A549 (cell line): ENCODE measurements around the gene IGF1R. TPM values are rescaled to one million over a fixed set of nuclear protein-coding genes. Genes with fewer than 3 reads are reported as not detected.
A peak's percentile ranks its signal among the peaks of the same experiment; 100 is the strongest.

Source experiments
- ATAC-seq, 2 experiments: fragments of 200-7000 bp in 1 of 2; fragments of >200 bp in 1 of 2; cut with Nextera tagmentation in 1 of 2; cut with Tn5 transposase in 1 of 2; 3 replicates each; pipeline versions ENCODE4 v1.8.0 to v1.9.1; 2018 to 2020; ENCODE audit warnings: mild to moderate bottlenecking in 1 of 2, moderate library complexity in 1 of 2
- CTCF ChIA-PET: fragments of 300-600 bp; sonication (Branson Sonifier 250); formaldehyde crosslinking; extraction: SDS; loops from one replicate; lab custom pipeline; 2021; ENCODE audit warnings: antibody characterized with exemption, inconsistent platforms; lab: Yijun Ruan, JAX
- POLR2A ChIA-PET: fragments of 350-600 bp; formaldehyde crosslinking; extraction: SDS; loops from one replicate; lab custom pipeline; 2021; ENCODE audit warnings: antibody characterized with exemption, inconsistent platforms; lab: Yijun Ruan, JAX
- DNase-seq, 2 experiments: peaks; one replicate each; pipeline versions ENCODE4 v3.0.0 to v3.0.0-alpha.2; 2011 to 2016; ENCODE audit warnings: low read depth in 1 of 2, low spot score in 1 of 2
- FAIRE-seq: peaks from 2 replicates; lab custom pipeline; 2011; peaks lifted over from hg19 to GRCh38; lab: Jason Lieb, UNC
- H3K27ac ChIP-seq, 2 experiments: fragments of >200 bp; sonication (Bioruptor Twin); formaldehyde crosslinking; 3 replicates each; pipeline ENCODE4 v1.5.1; 2016 to 2017
- H3K4me1 ChIP-seq: fragments of >200 bp; sonication (Bioruptor Twin); formaldehyde crosslinking; 3 replicates; pipeline ENCODE4 v1.6.1; 2016
- H3K4me2 ChIP-seq: fragments of >200 bp; sonication (Bioruptor Twin); formaldehyde crosslinking; 3 replicates; pipeline ENCODE4 v1.6.1; 2016
- H3K4me3 ChIP-seq: fragments of >200 bp; sonication (Bioruptor Twin); formaldehyde crosslinking; 3 replicates; pipeline ENCODE4 v1.5.1; 2016
- H3K9me3 ChIP-seq: fragments of >200 bp; sonication (Bioruptor Twin); formaldehyde crosslinking; 3 replicates; pipeline ENCODE4 v1.6.1; 2016
- CBX2 ChIP-seq: fragments of 200-600 bp; sonication (generic); IDR thresholded peaks from 2 replicates; pipeline ENCODE4 v1.6.1; 2016; ENCODE audit warnings: low read depth, mild to moderate bottlenecking, borderline replicate concordance
- CBX8 ChIP-seq: fragments of 200-600 bp; sonication (generic); IDR thresholded peaks from 2 replicates; pipeline ENCODE4 v1.6.1; 2016
- CEBPB ChIP-seq, 2 experiments: fragments of >200 bp in 1 of 2; sonication (Bioruptor Twin) in 1 of 2; formaldehyde crosslinking in 1 of 2; IDR thresholded peaks; 2 replicates each; pipeline ENCODE4 v1.6.1; 2012 to 2016
- CHD2 ChIP-seq: fragments of 150-350 bp; IDR thresholded peaks from 2 replicates; pipeline ENCODE4 v1.6.1; 2014; ENCODE audit warnings: low read length; ENCODE audit not compliant: partially characterized antibody
- CHD4 ChIP-seq: fragments of 200-600 bp; sonication (generic); IDR thresholded peaks from 2 replicates; pipeline ENCODE4 v1.6.1; 2016; ENCODE audit warnings: antibody characterized with exemption, mild to moderate bottlenecking, borderline replicate concordance
- EHF ChIP-seq: fragments of 250-450 bp; sonication (Bioruptor Pico); IDR thresholded peaks from 2 replicates; pipeline ENCODE4 v1.5.0; 2020; ENCODE audit warnings: mild to moderate bottlenecking
- EHMT2 ChIP-seq: fragments of 200-600 bp; sonication (generic); IDR thresholded peaks from 2 replicates; pipeline ENCODE4 v1.6.1; 2016; ENCODE audit warnings: antibody characterized with exemption, low read depth, mild to moderate bottlenecking, moderate library complexity
- EP300 ChIP-seq, 2 experiments: fragments of >200 bp; sonication (Bioruptor Twin); formaldehyde crosslinking; IDR thresholded peaks; 2 replicates in 1 of 2; 3 replicates in 1 of 2; pipeline ENCODE4 v1.6.1; 2016 to 2017
- ESRRA ChIP-seq: fragments of 150-350 bp; IDR thresholded peaks from 2 replicates; pipeline ENCODE4 v1.6.1; 2014; ENCODE audit warnings: mild to moderate bottlenecking, low read length, borderline replicate concordance
- FOSB ChIP-seq: fragments of 250-450 bp; sonication (Bioruptor Pico); IDR thresholded peaks from 2 replicates; pipeline ENCODE4 v1.5.0; 2020; ENCODE audit warnings: mild to moderate bottlenecking, moderate library complexity
- FOXS1 ChIP-seq: fragments of 250-450 bp; sonication (Bioruptor Pico); IDR thresholded peaks from 2 replicates; pipeline ENCODE4 v1.5.0; 2020; ENCODE audit warnings: mild to moderate bottlenecking, moderate library complexity
- HDAC2 ChIP-seq: fragments of 200-600 bp; sonication (generic); IDR thresholded peaks from 2 replicates; pipeline ENCODE4 v1.6.1; 2016
- HOXB13 ChIP-seq: fragments of 250-450 bp; sonication (Bioruptor Pico); IDR thresholded peaks from 2 replicates; pipeline ENCODE4 v1.5.0; 2020; ENCODE audit warnings: low read depth, mild to moderate bottlenecking, moderate library complexity
- JUN ChIP-seq, 2 experiments: fragments of >200 bp; sonication (Bioruptor Twin); formaldehyde crosslinking; IDR thresholded peaks; 2 replicates in 1 of 2; 3 replicates in 1 of 2; pipeline ENCODE4 v1.6.1; 2016 to 2017
- JUNB ChIP-seq: fragments of >200 bp; sonication (Bioruptor Twin); formaldehyde crosslinking; IDR thresholded peaks from 2 replicates; pipeline ENCODE4 v1.6.1; 2016
- MAFK ChIP-seq: fragments of 450-650 bp; IDR thresholded peaks from 2 replicates; pipeline ENCODE4 v1.6.1; 2014; ENCODE audit not compliant: partially characterized antibody
- MYC ChIP-seq: IDR thresholded peaks from 2 replicates; pipeline ENCODE4 v1.6.1; 2012; ENCODE audit warnings: mild to moderate bottlenecking, inconsistent platforms, low read length, improper control_type of control experiment, borderline replicate concordance
- NFE2L2 ChIP-seq: fragments of 150-350 bp; conservative IDR thresholded peaks from 2 replicates; pipeline ENCODE4 v1.6.1; 2014; ENCODE audit warnings: low read length
- RFX5 ChIP-seq: fragments of 450-650 bp; IDR thresholded peaks from 2 replicates; pipeline ENCODE4 v1.7.1; 2014; ENCODE audit warnings: antibody characterized with exemption, mild to moderate bottlenecking, moderate library complexity
- SMC3 ChIP-seq: fragments of >200 bp; sonication (Bioruptor Twin); formaldehyde crosslinking; IDR thresholded peaks from 3 replicates; pipeline ENCODE4 v1.6.1; 2018; ENCODE audit warnings: inconsistent platforms
- TFCP2L1 ChIP-seq: fragments of 250-450 bp; sonication (Bioruptor Pico); IDR thresholded peaks from 2 replicates; pipeline ENCODE4 v1.5.0; 2021; ENCODE audit warnings: mild to moderate bottlenecking
- TP53 ChIP-seq: fragments of 250-450 bp; sonication (Bioruptor Pico); IDR thresholded peaks from 2 replicates; pipeline ENCODE4 v1.5.0; 2021; ENCODE audit warnings: mild to moderate bottlenecking, moderate library complexity
- ZFP36 ChIP-seq: fragments of 450-650 bp; IDR thresholded peaks from 2 replicates; pipeline ENCODE4 v1.6.1; 2014; ENCODE audit warnings: borderline replicate concordance; ENCODE audit not compliant: partially characterized antibody
- ZSCAN20 ChIP-seq: fragments of 250-450 bp; sonication (Bioruptor Pico); IDR thresholded peaks from 2 replicates; pipeline ENCODE4 v1.8.0; 2022; ENCODE audit warnings: mild to moderate bottlenecking, moderate library complexity
- WGBS: methylation state at CpG from one replicate; pipeline ENCODE4 v1.1.6; 2017; ENCODE audit errors: missing lambda C conversion rate; 5-methylcytosine and 5-hydroxymethylcytosine counted together
- polyA plus RNA-seq, 4 experiments: library from polyadenylated mRNA; depleted of rRNA in 3 of 4; stranded (reverse); fragments of >200 nt; fragmentation: RNase III in 1 of 4; extraction: RNeasy Plus Mini Kit Qiagen cat#74134 plus additional on column Dnase treatment in 1 of 4; gene quantifications; 2 replicates in 3 of 4; 3 replicates in 1 of 4; pipeline ENCODE4 v1.2.3, GENCODE V29; 2011 to 2017
- TF ChIP-seq, protein P1 (sequence below): IDR thresholded peaks from 2 replicates; pipeline ENCODE4 v1.6.1; 2012
- TF ChIP-seq, protein P2 (sequence below): fragments of 150-350 bp; IDR thresholded peaks from 2 replicates; pipeline ENCODE4 v1.6.1; 2014; ENCODE audit warnings: low read depth, mild to moderate bottlenecking, low read length
- TF ChIP-seq, protein P3 (sequence below): IDR thresholded peaks from 2 replicates; pipeline ENCODE4 v1.6.1; 2012; ENCODE audit warnings: low read depth, borderline replicate concordance
- TF ChIP-seq, protein P4 (sequence below): fragments of >200 bp; sonication (Bioruptor Twin); formaldehyde crosslinking; IDR thresholded peaks from 3 replicates; pipeline ENCODE4 v1.6.1; 2016
- TF ChIP-seq, protein P5 (sequence below): fragments of >200 bp; sonication (Bioruptor Twin); formaldehyde crosslinking; IDR thresholded peaks from 2 replicates; pipeline ENCODE4 v1.6.1; 2016

Gene IGF1R
- polyA plus RNA-seq, 2 of the 4 experiments (the other 2 are of a cell fraction), result 42.6 to 69.5 TPM

DNA sequence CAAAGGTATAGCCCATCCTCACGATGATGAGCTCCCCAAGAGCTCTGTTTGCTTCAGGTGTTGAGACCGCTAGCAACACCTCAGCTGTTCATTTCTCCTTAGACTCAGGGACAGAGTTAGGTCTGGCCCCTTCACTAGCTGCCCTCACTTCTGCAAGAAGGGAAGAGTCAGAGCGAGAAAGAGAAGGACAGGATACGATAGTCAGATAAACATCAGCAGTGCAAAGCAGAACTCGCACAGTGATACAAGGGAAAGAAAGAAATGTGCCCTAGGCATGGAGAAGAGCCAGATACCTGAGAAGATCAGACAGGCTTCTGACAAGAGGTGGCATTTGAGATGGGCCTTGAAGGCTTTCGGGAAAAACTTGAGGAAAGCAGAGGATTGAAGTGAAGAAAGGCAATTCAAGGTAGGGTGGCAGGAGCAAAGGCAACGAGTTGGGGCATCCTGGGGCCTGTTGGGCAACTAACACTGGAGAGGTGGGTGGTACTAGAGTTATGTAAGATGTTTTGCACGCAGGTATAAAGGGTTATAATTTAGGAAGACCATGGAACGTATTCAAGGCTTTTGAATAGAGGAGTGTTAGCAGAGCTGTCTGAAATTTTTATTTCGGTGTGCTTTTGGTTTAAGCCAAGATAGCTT lies 253.2 kb downstream of the IGF1R start:
- TF ChIP-seq TFCP2L1 (CRISPR knock-in tag) (no peak), ZFP36 (no peak), JUN (IDR thresholded peaks at IDR 0.05) (no peak)
- TF ChIP-seq, protein P1, sequence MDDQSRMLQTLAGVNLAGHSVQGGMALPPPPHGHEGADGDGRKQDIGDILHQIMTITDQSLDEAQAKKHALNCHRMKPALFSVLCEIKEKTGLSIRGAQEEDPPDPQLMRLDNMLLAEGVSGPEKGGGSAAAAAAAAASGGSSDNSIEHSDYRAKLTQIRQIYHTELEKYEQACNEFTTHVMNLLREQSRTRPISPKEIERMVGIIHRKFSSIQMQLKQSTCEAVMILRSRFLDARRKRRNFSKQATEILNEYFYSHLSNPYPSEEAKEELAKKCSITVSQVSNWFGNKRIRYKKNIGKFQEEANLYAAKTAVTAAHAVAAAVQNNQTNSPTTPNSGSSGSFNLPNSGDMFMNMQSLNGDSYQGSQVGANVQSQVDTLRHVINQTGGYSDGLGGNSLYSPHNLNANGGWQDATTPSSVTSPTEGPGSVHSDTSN, result no peak

DNA sequence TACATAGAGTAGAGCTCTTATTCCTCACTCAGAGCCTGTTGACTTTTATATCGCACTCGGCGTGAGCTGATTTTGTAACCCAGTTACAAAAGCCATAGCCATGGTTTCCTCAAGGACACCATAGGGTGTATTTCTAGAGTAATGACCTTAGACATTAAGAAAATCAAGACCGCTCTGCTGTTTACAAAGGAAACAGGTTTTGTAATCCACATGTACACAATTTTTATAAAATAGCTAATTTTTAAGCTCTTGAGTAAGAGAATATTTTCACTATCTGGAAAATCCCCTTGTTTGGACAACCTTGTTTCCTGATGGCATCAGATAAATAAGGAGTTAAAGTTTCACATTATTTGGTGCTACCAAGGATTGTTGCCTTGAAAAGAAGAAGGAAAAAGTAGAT lies 254.6 kb downstream of the IGF1R start:
- POLR2A ChIA-PET, result no interaction called here
- CTCF ChIA-PET, result interaction anchor here (0.6 to 5.9 kb wide), 9 partner anchors 10 to 197 kb away, joined by 3 to 33 read pairs (median 14); no protein-coding TSS in a partner anchor

More for the DNA sequence above, 253.2 kb downstream of the IGF1R start:
- Histone ChIP-seq H3K4me3 (no peak overlapping the region), H3K27ac (peak overlapping the region; percentile 94 to 97), H3K4me1 (peaks cover 94% of the 10 kb centered on the region), H3K9me3 (no peaks in the 10 kb centered on the region), H3K4me2 (no peak overlapping the region; the same call in 2 of the 3 replicates)
- no peak for DNase-seq
- CTCF ChIA-PET, result interaction anchor here (0.7 to 5.9 kb wide), 5 partner anchors 29 to 161 kb away, joined by 3 to 26 read pairs (median 4); no protein-coding TSS in a partner anchor
- FAIRE-seq, result peak; percentile 23
- POLR2A ChIA-PET, result interaction anchor here (0.5 kb wide), 1 partner anchor 42 kb away, joined by 3 read pairs; no protein-coding TSS in a partner anchor
- 87% methylated on average over 10 of the region's 10 CpGs for WGBS
- ATAC-seq, result no peak

DNA sequence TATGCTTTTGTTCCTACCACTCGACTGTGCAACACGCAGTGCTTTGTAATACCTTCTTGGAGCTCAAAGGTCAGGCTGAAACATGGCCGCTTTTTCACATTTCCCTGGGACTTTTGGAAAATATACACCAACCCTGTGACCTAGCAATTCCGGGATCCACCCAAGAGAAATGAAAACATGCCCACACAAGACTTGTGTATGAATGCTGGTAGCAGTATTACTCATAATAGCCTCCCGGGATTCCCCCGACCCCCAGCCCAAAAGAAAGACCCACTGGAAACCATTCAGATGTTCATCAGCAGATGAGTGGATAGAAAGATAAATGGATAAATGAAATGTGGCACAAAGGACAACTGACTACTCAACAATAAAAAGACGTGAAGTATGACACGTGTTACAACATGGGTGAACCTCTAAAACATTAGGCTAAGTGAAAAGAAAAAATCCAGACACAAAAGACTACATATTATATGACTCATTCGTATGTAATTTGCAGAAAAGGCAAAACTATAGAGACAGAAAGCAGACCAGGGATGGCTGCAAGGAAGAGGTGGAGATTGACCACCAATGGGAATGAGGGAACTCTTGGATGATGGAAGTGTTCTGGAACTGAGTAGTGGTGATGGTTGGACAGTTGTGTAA lies 255.2 kb downstream of the IGF1R start:
- no peaks in the 10 kb centered on the region for H3K9me3 ChIP-seq
- ChIA-PET POLR2A (interaction anchor here (0.6 kb wide), 1 partner anchor 97 kb away, joined by 3 read pairs; no protein-coding TSS in a partner anchor), CTCF (interaction anchor here (0.6 to 5.9 kb wide), 41 partner anchors 8 to 458 kb away, joined by 3 to 36 read pairs (median 5); no protein-coding TSS in a partner anchor)
- peak overlapping the region; percentile 94 to 97 for H3K27ac ChIP-seq
- ATAC-seq, result peak; percentile 60 to 69
- FAIRE-seq, result peak; percentile 28
- peak; percentile 47 to 80 for DNase-seq
- 26% methylated on average over 9 of the region's 9 CpGs for WGBS
- peaks cover 96% of the 10 kb centered on the region for H3K4me1 ChIP-seq
- H3K4me3 ChIP-seq, result no peak overlapping the region
- peak overlapping the region; percentile 53 for H3K4me2 ChIP-seq
- TF ChIP-seq EP300 (IDR thresholded peaks at IDR 0.05) (peak in 1 of 2 experiments; percentile 47; a peak in 1 of 5 replicates), HOXB13 (CRISPR knock-in tag) (peak; percentile 66; the same call in 1 of the 2 replicates), RFX5 (no peak), FOXS1 (CRISPR knock-in tag) (peak; percentile 24; the same call in 1 of the 2 replicates), CBX2 (no peak), MYC (0 out of 2 replicates have a peak, but pooled peaks have one; percentile 53), FOSB (CRISPR knock-in tag) (no peak; the same call in 1 of the 2 replicates), CEBPB (IDR thresholded peaks at IDR 0.05) (no peak), MAFK (peak; percentile 79), HDAC2 (no peak), CHD2 (no peak), TFCP2L1 (CRISPR knock-in tag) (no peak), JUNB (peak; percentile 49), SMC3 (no peak), ZSCAN20 (CRISPR knock-in tag) (no peak), NFE2L2 (no peak), CBX8 (no peak), EHMT2 (no peak), TP53 (CRISPR knock-in tag) (no peak), EHF (no peak), CHD4 (no peak)
- TF ChIP-seq, protein P2, sequence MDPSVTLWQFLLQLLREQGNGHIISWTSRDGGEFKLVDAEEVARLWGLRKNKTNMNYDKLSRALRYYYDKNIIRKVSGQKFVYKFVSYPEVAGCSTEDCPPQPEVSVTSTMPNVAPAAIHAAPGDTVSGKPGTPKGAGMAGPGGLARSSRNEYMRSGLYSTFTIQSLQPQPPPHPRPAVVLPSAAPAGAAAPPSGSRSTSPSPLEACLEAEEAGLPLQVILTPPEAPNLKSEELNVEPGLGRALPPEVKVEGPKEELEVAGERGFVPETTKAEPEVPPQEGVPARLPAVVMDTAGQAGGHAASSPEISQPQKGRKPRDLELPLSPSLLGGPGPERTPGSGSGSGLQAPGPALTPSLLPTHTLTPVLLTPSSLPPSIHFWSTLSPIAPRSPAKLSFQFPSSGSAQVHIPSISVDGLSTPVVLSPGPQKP, result no peak
- TF ChIP-seq, protein P3, sequence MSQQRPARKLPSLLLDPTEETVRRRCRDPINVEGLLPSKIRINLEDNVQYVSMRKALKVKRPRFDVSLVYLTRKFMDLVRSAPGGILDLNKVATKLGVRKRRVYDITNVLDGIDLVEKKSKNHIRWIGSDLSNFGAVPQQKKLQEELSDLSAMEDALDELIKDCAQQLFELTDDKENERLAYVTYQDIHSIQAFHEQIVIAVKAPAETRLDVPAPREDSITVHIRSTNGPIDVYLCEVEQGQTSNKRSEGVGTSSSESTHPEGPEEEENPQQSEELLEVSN, result 0 out of 2 replicates have a peak, but pooled peaks have one; percentile 35
- TF ChIP-seq, protein P4, sequence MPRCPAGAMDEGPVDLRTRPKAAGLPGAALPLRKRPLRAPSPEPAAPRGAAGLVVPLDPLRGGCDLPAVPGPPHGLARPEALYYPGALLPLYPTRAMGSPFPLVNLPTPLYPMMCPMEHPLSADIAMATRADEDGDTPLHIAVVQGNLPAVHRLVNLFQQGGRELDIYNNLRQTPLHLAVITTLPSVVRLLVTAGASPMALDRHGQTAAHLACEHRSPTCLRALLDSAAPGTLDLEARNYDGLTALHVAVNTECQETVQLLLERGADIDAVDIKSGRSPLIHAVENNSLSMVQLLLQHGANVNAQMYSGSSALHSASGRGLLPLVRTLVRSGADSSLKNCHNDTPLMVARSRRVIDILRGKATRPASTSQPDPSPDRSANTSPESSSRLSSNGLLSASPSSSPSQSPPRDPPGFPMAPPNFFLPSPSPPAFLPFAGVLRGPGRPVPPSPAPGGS, result no peak
- TF ChIP-seq, protein P5, sequence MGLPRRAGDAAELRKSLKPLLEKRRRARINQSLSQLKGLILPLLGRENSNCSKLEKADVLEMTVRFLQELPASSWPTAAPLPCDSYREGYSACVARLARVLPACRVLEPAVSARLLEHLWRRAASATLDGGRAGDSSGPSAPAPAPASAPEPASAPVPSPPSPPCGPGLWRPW, result no peak

More for the DNA sequence above, 254.6 kb downstream of the IGF1R start:
- H3K4me2 ChIP-seq, result peak overlapping the region; percentile 53
- 64% methylated on average over 4 of the region's 4 CpGs for WGBS
- no peak overlapping the region for H3K4me3 ChIP-seq
- DNase-seq (peak in 1 of 2 experiments; percentile 40), FAIRE-seq (no peak), ATAC-seq (no peak)
- H3K27ac ChIP-seq, result peak overlapping the region; percentile 94 to 97
- no peak for TF ChIP-seq ESRRA
- peak; percentile 42; a peak in 3 of 4 replicates for TF ChIP-seq CEBPB (IDR thresholded peaks at IDR 0.05)
- H3K9me3 ChIP-seq, result no peaks in the 10 kb centered on the region
- peaks cover 100% of the 10 kb centered on the region for H3K4me1 ChIP-seq
